K562 (cell line): ENCODE data around the gene ROM1. TPM values are rescaled to one million over a fixed set of nuclear protein-coding genes. Genes with fewer than 3 reads are reported as not detected.

Experiments used
- CREM ChIP-seq: IDR thresholded peaks from 2 replicates; pipeline ENCODE4 v1.6.1; 2014; ENCODE audit warnings: antibody characterized with exemption, low read depth
- EGR1 ChIP-seq: fragments of 450-650 bp; conservative IDR thresholded peaks from 2 replicates; pipeline ENCODE4 v1.6.1; 2017; ENCODE audit warnings: mild to moderate bottlenecking
- ESRRA ChIP-seq: fragments of 450-650 bp; IDR thresholded peaks from 2 replicates; pipeline ENCODE4 v1.6.1; 2014; ENCODE audit warnings: low read depth, mild to moderate bottlenecking, moderate library complexity, borderline replicate concordance
- ETV5 ChIP-seq: sonication (generic); formaldehyde crosslinking; IDR thresholded peaks from 2 replicates; pipeline ENCODE4 v1.4.0; 2020; ENCODE audit warnings: low read depth, mild to moderate bottlenecking, missing genetic modification reagents
- FUS ChIP-seq: fragments of 200-400 bp; formaldehyde crosslinking; optimal IDR thresholded peaks from 2 replicates; pipeline ENCODE3; 2017; ENCODE audit warnings: low read depth, low read length
- GABPA ChIP-seq: fragments of 200-800 bp; sonication (Bioruptor generic); conservative IDR thresholded peaks from 2 replicates; pipeline ENCODE4 v1.6.1; 2016; ENCODE audit warnings: low read depth, missing genetic modification characterization, missing compliant biosample characterization
- HMGN3 ChIP-seq: IDR thresholded peaks from 2 replicates; pipeline ENCODE4 v1.6.1; 2011; ENCODE audit warnings: borderline replicate concordance, low read depth, mild to moderate bottlenecking, mixed read lengths, low read length; ENCODE audit not compliant: insufficient read length; ENCODE audit errors: extremely low read depth
- MBD2 ChIP-seq: sonication (generic); IDR thresholded peaks from 2 replicates; pipeline ENCODE4 v1.6.1; 2016; ENCODE audit warnings: low read depth, borderline replicate concordance
- MYC ChIP-seq, 2 experiments: fragments of 250-450 bp in 1 of 2; sonication (Bioruptor Pico) in 1 of 2; IDR thresholded peaks; 2 replicates each; pipeline versions ENCODE4 v1.5.1 to v1.6.1; 2012 to 2021; ENCODE audit warnings: low read depth in 2 of 2, borderline replicate concordance in 1 of 2, improper control_type of control experiment in 1 of 2, low read length in 1 of 2, mild to moderate bottlenecking in 1 of 2, moderate library complexity in 1 of 2
- NONO ChIP-seq, 2 experiments: fragments of 200-400 bp in 1 of 2; fragments of 450-650 bp in 1 of 2; formaldehyde crosslinking in 1 of 2; IDR thresholded peaks; 2 replicates each; pipeline ENCODE4 v1.6.1; 2017; ENCODE audit warnings: low read depth in 2 of 2, mild to moderate bottlenecking in 2 of 2, moderate library complexity in 2 of 2, low read length in 1 of 2
- NR2F6 ChIP-seq: fragments of 450-650 bp; formaldehyde crosslinking; IDR thresholded peaks from 2 replicates; pipeline ENCODE4 v1.4.0; 2020; ENCODE audit warnings: mild to moderate bottlenecking
- SFPQ ChIP-seq: fragments of 200-400 bp; formaldehyde crosslinking; IDR thresholded peaks from 2 replicates; pipeline ENCODE4 v1.6.1; 2017; ENCODE audit warnings: mild to moderate bottlenecking, low read depth, low read length, moderate library complexity
- SIN3A ChIP-seq, 2 experiments: fragments of 150-350 bp in 1 of 2; IDR thresholded peaks; 2 replicates each; pipeline ENCODE4 v1.6.1; 2011 to 2016; ENCODE audit warnings: borderline replicate concordance in 2 of 2, low read depth in 2 of 2, low read length in 2 of 2, mild to moderate bottlenecking in 2 of 2, moderate library complexity in 2 of 2; ENCODE audit not compliant: control insufficient read depth in 1 of 2
- SP1 ChIP-seq: sonication (generic); formaldehyde crosslinking; IDR thresholded peaks from 2 replicates; pipeline ENCODE4 v1.8.1; 2022; ENCODE audit warnings: mild to moderate bottlenecking, missing genetic modification reagents
- ZNF274 ChIP-seq: IDR thresholded peaks from 2 replicates; pipeline ENCODE4 v1.6.1; 2011; ENCODE audit warnings: low read depth, mild to moderate bottlenecking, low read length, moderate library complexity, borderline replicate concordance
- ZNF407 ChIP-seq: fragments of 450-650 bp; IDR thresholded peaks from 2 replicates; pipeline ENCODE4 v1.6.1; 2016; ENCODE audit warnings: low read depth
- polyA plus RNA-seq, 8 experiments: library from polyadenylated mRNA; depleted of rRNA in 4 of 8; stranded (reverse) in 5 of 8; unstranded in 3 of 8; fragments of >200 nt; fragmentation: Nextera tagmentation in 2 of 8; fragmentation: Illumina TruSeq in 1 of 8; extraction: Ambion mirVana in 2 of 8; extraction: Trizol in 1 of 8; gene quantifications; 2 replicates each; pipeline versions ENCODE4 v1.2.1 to v1.2.3, GENCODE V29; 2011 to 2014; ENCODE audit warnings: inconsistent platforms in 1 of 8, missing spikeins in 1 of 8
- total RNA-seq, 7 experiments: library from RNA; depleted of rRNA in 6 of 7; stranded (reverse); fragments of >200 nt in 6 of 7; fragmentation: Illumina TruSeq in 2 of 7; extraction: Trizol in 2 of 7; gene quantifications; 2 replicates each; pipeline versions ENCODE4 v1.2.1 to v1.2.3, GENCODE V29; 2011 to 2021; ENCODE audit warnings: low replicate concordance in 1 of 7

ROM1 gene
- total and polyA plus RNA-seq, 9 of the 15 experiments (the other 6 are each of a cell fraction or from before 2014, with no cell fraction given), result 0.75 to 4.0 (median 2.6) TPM

GRCh38 chr11:62601372-62602140, 11.5 kb upstream of the ROM1 start, which contains the start of gene MTA2 (continued):
- 0 out of 2 replicates have a peak, but pooled peaks have one; percentile 22 for TF ChIP-seq MBD2
- peak in 1 of 2 experiments; percentile 67; a peak in 2 of 4 replicates for TF ChIP-seq SIN3A (IDR thresholded peaks at IDR 0.05; ENCODE audit: borderline replicate concordance in 2 of 2, control insufficient read depth in 1 of 2, low read depth in 2 of 2, low read length in 2 of 2)
- peak; percentile 85 for TF ChIP-seq GABPA (tag)
- peak; percentile 59 for TF ChIP-seq FUS
- TF ChIP-seq SP1 (CRISPR knock-in tag), result peak; percentile 89
- no peak for TF ChIP-seq NR2F6 (CRISPR knock-in tag)
- 0 out of 2 replicates have a peak, but pooled peaks have one; percentile 7 for TF ChIP-seq CREM
- peak in 1 of 2 experiments; percentile 65; a peak in 2 of 4 replicates for TF ChIP-seq NONO (IDR thresholded peaks at IDR 0.05; ENCODE audit: low read depth in 2 of 2, low read length in 1 of 2)
- TF ChIP-seq SFPQ, result no peak
- peak; percentile 90 for TF ChIP-seq EGR1
- TF ChIP-seq HMGN3, result peak; percentile 63
- no peak for TF ChIP-seq ZNF274
- TF ChIP-seq ZNF407, result no peak
- 0 out of 2 replicates have a peak, but pooled peaks have one; percentile 11 for TF ChIP-seq ESRRA
- TF ChIP-seq ETV5 (CRISPR knock-in tag), result peak; percentile 63; the same call in 1 of the 2 replicates
- peak; percentile 57 for TF ChIP-seq MYC (IDR thresholded peaks at IDR 0.05; ENCODE audit: low read depth, low read length)
- TF ChIP-seq MYC (CRISPR knock-in tag; IDR thresholded peaks at IDR 0.05; ENCODE audit: borderline replicate concordance, low read depth), result no peak
